Upper lobe of left lung (tissue), 6 donors: ENCODE results near the gene ADAM12. TPM values are rescaled to one million over a fixed set of nuclear protein-coding genes. Genes with fewer than 3 reads are reported as not detected.
A peak's percentile ranks its signal among the peaks of the same experiment; 100 is the strongest.

Experiments
- ATAC-seq, 2 donors: fragments of 200-7000 bp; cut with Tn5 transposase; one replicate each; pipeline ENCODE4 v1.9.1; 2022; ENCODE audit warnings: mild to moderate bottlenecking in 2 of 2, moderate library complexity in 2 of 2; ENCODE audit not compliant: low FRiP score in 2 of 2
- DNase-seq, 2 donors: peaks; one replicate each; pipeline ENCODE4 v3.0.0-alpha.2; 2019 to 2020
- H3K27ac ChIP-seq, 4 donors: fragments of 200-600 bp; sonication (generic); one replicate each; pipeline ENCODE4 v1.5.1; 2016 to 2019
- H3K27me3 ChIP-seq, 4 donors: fragments of 200-600 bp; sonication (generic); one replicate each; pipeline ENCODE4 v1.5.1; 2017 to 2019
- H3K36me3 ChIP-seq, 4 donors: fragments of 200-600 bp; sonication (generic); one replicate each; pipeline ENCODE4 v1.5.1; 2016 to 2019
- H3K4me1 ChIP-seq, 4 donors: fragments of 200-600 bp; sonication (generic); one replicate each; pipeline ENCODE4 v1.5.1; 2018 to 2019
- H3K4me3 ChIP-seq, 4 donors: fragments of 200-600 bp; sonication (generic); one replicate each; pipeline ENCODE4 v1.5.1; 2017 to 2019; ENCODE audit warnings: mild to moderate bottlenecking in 2 of 4, moderate library complexity in 1 of 4
- H3K9me3 ChIP-seq, 4 donors: fragments of 200-600 bp; sonication (generic); one replicate each; pipeline ENCODE4 v1.5.1; 2018 to 2019
- CTCF ChIP-seq, 6 experiments: fragments of 450-650 bp in 4 of 6; fragments of 200-600 bp in 2 of 6; sonication (generic) in 2 of 6; IDR thresholded peaks; one replicate each; pipeline ENCODE4 v1.5.1; 2016 to 2019; ENCODE audit warnings: antibody characterized with exemption in 6 of 6
- EP300 ChIP-seq, 4 donors: sonication (generic); formaldehyde crosslinking; IDR thresholded peaks; one replicate each; pipeline ENCODE4 v1.5.1; 2017; ENCODE audit warnings: antibody characterized with exemption in 4 of 4, control low read depth in 2 of 4
- POLR2A ChIP-seq, 4 donors: fragments of 450-650 bp; IDR thresholded peaks; one replicate each; pipeline ENCODE4 v1.5.1; 2016 to 2017; ENCODE audit warnings: antibody characterized with exemption in 4 of 4, mild to moderate bottlenecking in 2 of 4
- POLR2AphosphoS5 ChIP-seq, 2 donors: sonication (generic); formaldehyde crosslinking; IDR thresholded peaks; one replicate each; pipeline ENCODE4 v1.5.1; 2017; ENCODE audit warnings: antibody characterized with exemption in 2 of 2
- WGBS, 2 donors: methylation state at CpG; one replicate each; pipeline ENCODE4 v1.1.5; 2017 to 2018; 5-methylcytosine and 5-hydroxymethylcytosine counted together
- total RNA-seq, 6 donors: library from RNA; depleted of rRNA in 4 of 6; stranded (reverse); fragments of >200 nt in 4 of 6; gene quantifications; one replicate each; pipeline versions ENCODE4 v1.1.0 to v1.2.1, GENCODE V29; 2016 to 2021
- donor health status: DM: no; HTN: no; CAD: no; lungs with moderate emphysema.
- donor health status: DM: no; HTN: yes; CAD: no; lungs with severe emphysema.

The ADAM12 gene
- total RNA-seq, 6 donors from 2014 or later, result 0.44 to 3.7 (median 0.82) TPM

GRCh38 chr10:126108693-126109092 lies 279.6 kb downstream of the ADAM12 start:
- Histone ChIP-seq H3K9me3 (no peaks in the 10 kb centered on the region), H3K27ac (no peak overlapping the region), H3K36me3 (no peaks in the 10 kb centered on the region), H3K4me3 (no peak overlapping the region), H3K27me3 (no peaks in the 10 kb centered on the region), H3K4me1 (peaks cover 0 to 3% (median 0%) of the 10 kb centered on the region in 4 donors)
- TF ChIP-seq POLR2AphosphoS5 (IDR thresholded peaks at IDR 0.05) (no peak), POLR2A (IDR thresholded peaks at IDR 0.05) (no peak), CTCF (IDR thresholded peaks at IDR 0.05) (no peak), EP300 (IDR thresholded peaks at IDR 0.05) (no peak)
- 74 to 81% methylated on average over 4 of the region's 4 CpGs for WGBS, 2 donors
- DNase-seq, result no peak
- ATAC-seq, result no peak

- 66 to 74% methylated on average over 8 of the region's 8 CpGs for WGBS, 2 donors
- no peak overlapping the region for H3K27ac ChIP-seq
- H3K9me3 ChIP-seq, result no peaks in the 10 kb centered on the region
- H3K4me1 ChIP-seq, result no peaks in the 10 kb centered on the region
- H3K36me3 ChIP-seq, result no peaks in the 10 kb centered on the region
- TF ChIP-seq POLR2AphosphoS5 (IDR thresholded peaks at IDR 0.05), result no peak
- no peak for TF ChIP-seq CTCF (IDR thresholded peaks at IDR 0.05)
- TF ChIP-seq POLR2A (IDR thresholded peaks at IDR 0.05), result no peak
- TF ChIP-seq EP300 (IDR thresholded peaks at IDR 0.05), result no peak
- ATAC-seq (peak in 1 of 2 donors; percentile 35), DNase-seq (no peak)
- no peak overlapping the region for H3K4me3 ChIP-seq
- H3K27me3 ChIP-seq, result no peaks in the 10 kb centered on the region
Observed at GRCh38 chr10:126104767-126105166, 283.5 kb downstream of the ADAM12 start.

- ATAC-seq (no peak), DNase-seq (no peak)
- Histone ChIP-seq H3K9me3 (no peaks in the 10 kb centered on the region), H3K36me3 (no peaks in the 10 kb centered on the region), H3K27ac (no peak overlapping the region), H3K27me3 (no peaks in the 10 kb centered on the region), H3K4me3 (no peak overlapping the region), H3K4me1 (no peaks in the 10 kb centered on the region)
- TF ChIP-seq CTCF (IDR thresholded peaks at IDR 0.05), result no peak
- no peak for TF ChIP-seq POLR2A (IDR thresholded peaks at IDR 0.05)
- TF ChIP-seq EP300 (IDR thresholded peaks at IDR 0.05), result no peak
- no peak for TF ChIP-seq POLR2AphosphoS5 (IDR thresholded peaks at IDR 0.05)
- 87 to 89% methylated on average over 9 of the region's 9 CpGs for WGBS, 2 donors
Observed at GRCh38 chr10:126102636-126103035, 285.6 kb downstream of the ADAM12 start.

DNA sequence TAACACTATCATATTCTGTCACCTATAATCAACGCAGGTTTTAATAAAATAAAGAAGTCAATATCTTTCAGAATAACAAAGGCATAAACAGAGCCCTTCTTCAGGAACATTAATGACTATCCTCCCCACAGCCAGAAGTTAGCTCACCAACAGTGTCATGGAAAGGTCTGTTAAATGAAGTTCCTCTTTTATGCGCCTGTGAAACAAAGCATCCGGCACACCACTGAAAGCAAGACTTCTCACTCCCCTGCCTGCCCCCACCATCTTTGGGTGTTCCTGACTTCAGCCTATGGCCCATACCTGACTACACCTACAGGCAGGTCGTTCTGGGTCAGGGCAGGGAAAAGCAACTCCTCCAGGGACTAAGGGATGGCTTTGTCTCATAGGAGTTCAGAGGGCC lies 286.5 kb downstream of the ADAM12 start:
- DNase-seq (no peak), ATAC-seq (peak in 1 of 2 donors; percentile 57)
- H3K36me3 ChIP-seq, result no peaks in the 10 kb centered on the region
- no peak overlapping the region for H3K27ac ChIP-seq
- no peaks in the 10 kb centered on the region for H3K27me3 ChIP-seq
- H3K4me1 ChIP-seq, result no peaks in the 10 kb centered on the region
- WGBS, 2 donors, result 61 to 74% methylated on average over 4 of the region's 4 CpGs
- TF ChIP-seq POLR2AphosphoS5 (IDR thresholded peaks at IDR 0.05), result no peak
- TF ChIP-seq CTCF (IDR thresholded peaks at IDR 0.05), result no peak
- no peak for TF ChIP-seq POLR2A (IDR thresholded peaks at IDR 0.05)
- TF ChIP-seq EP300 (IDR thresholded peaks at IDR 0.05), result no peak
- no peak overlapping the region for H3K4me3 ChIP-seq
- no peaks in the 10 kb centered on the region for H3K9me3 ChIP-seq

DNA sequence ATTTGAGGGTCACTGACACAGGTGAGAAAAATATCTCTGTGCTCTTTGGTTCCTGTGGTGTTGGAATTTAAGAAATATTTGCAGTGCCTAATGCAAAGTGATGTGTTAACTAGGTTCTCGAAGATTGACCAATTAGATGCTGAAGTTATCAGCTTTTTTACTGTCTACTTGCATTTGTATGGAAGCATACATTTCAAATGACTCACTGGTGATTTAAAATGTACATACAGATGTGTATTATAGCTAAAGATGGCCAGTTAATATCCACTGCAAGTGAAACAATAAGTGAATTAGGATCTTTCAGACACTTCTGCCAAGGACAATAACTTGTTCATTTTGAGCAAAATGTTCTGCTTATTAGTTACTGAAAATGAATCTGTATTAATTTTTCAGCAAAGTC lies 287.0 kb downstream of the ADAM12 start:
- DNase-seq (no peak), ATAC-seq (no peak)
- Histone ChIP-seq H3K9me3 (no peaks in the 10 kb centered on the region), H3K27ac (no peak overlapping the region), H3K36me3 (no peaks in the 10 kb centered on the region), H3K4me1 (no peaks in the 10 kb centered on the region), H3K4me3 (no peak overlapping the region), H3K27me3 (no peaks in the 10 kb centered on the region)
- TF ChIP-seq EP300 (IDR thresholded peaks at IDR 0.05), result no peak
- TF ChIP-seq POLR2AphosphoS5 (IDR thresholded peaks at IDR 0.05), result no peak
- no peak for TF ChIP-seq CTCF (IDR thresholded peaks at IDR 0.05)
- no peak for TF ChIP-seq POLR2A (IDR thresholded peaks at IDR 0.05)
- 74 to 90% methylated on average over 1 of the region's 1 CpG for WGBS, 2 donors
